Measurements from ENCODE around the gene PLTP. TPM values are rescaled to one million over a fixed set of nuclear protein-coding genes. Genes with fewer than 3 reads are reported as not detected.
A peak's percentile ranks its signal among the peaks of the same experiment; 100 is the strongest.

The PLTP gene
- total RNA-seq (under 1 TPM in 4 of 5 experiments, not detected in 1; 0.31 to 0.44 (median 0.37) TPM), polyA plus RNA-seq (not detected), total RNA-seq (not detected)

- H3K4me1 Mint-ChIP-seq = peaks cover 0 to 21% (median 16%) of the 10 kb centered on the region in 7 donors
- no peaks in the 10 kb centered on the region for H3K36me3 Mint-ChIP-seq
- H3K9me3 Mint-ChIP-seq = no peaks in the 10 kb centered on the region
- ChIA-PET POLR2A (interaction anchor here (0.6 to 3.2 kb wide), 2 partner anchors 22 kb away, joined by 3 to 18 read pairs; partner anchors contain the start of gene PCIF1), CTCF (no interaction called here)
- Histone ChIP-seq H3K4me3 (ENCODE audit: low read length) (peak within 1 kb of the TSS; percentile 76), H3K27me3 (ENCODE audit: control insufficient read depth in 2 of 2, insufficient read depth in 2 of 2, low read length in 2 of 2) (no peaks in the 10 kb centered on the region), H3K36me3 (ENCODE audit: control insufficient read depth in 2 of 3, insufficient read depth in 3 of 3, low read length in 3 of 3) (no peaks in the 10 kb centered on the region), H3K27ac (ENCODE audit: low read depth, low read length) (peak within 1 kb of the TSS; percentile 2), H3K9me3 (ENCODE audit: control insufficient read depth in 2 of 3, low read length in 3 of 3) (no peaks in the 10 kb centered on the region), H3K4me1 (ENCODE audit: control insufficient read depth in 2 of 2, insufficient read depth in 2 of 2, low read length in 2 of 2) (peaks cover 13 to 17% of the 10 kb centered on the region in 2 donors)
- ATAC-seq (peak; percentile 15), DNase-seq (peak in 7 of 9 donors; percentile 16 to 40 (median 32))
- intact Hi-C loops (cut with micrococcal nuclease) = loop anchor here (1.0 to 2.0 kb wide), 5 partner anchors 22 to 61 kb away; partner anchors contain the start of genes ACOT8 (in 1 of the 2), PCIF1 (in 1 of the 2), ZNF335 (in 1 of the 2) and ZSWIM1 (in 1 of the 2)
- peaks cover 15 to 24% (median 18%) of the 10 kb centered on the region in 5 donors for H3K27me3 Mint-ChIP-seq
- peak within 1 kb of the TSS in 4 of 9 donors; percentile 25 to 46 (median 41) for H3K27ac Mint-ChIP-seq
- H3K4me3 Mint-ChIP-seq = peak within 1 kb of the TSS; percentile 59 to 84 (median 80)
These were observed at the start of gene PLTP for GRCh38 chr20:45911486-45912343. Gene PLTP, minus strand, starts transcription at chr20:45912155. Its CDS starts 703 bp downstream, at chr20:45911452.

DNA sequence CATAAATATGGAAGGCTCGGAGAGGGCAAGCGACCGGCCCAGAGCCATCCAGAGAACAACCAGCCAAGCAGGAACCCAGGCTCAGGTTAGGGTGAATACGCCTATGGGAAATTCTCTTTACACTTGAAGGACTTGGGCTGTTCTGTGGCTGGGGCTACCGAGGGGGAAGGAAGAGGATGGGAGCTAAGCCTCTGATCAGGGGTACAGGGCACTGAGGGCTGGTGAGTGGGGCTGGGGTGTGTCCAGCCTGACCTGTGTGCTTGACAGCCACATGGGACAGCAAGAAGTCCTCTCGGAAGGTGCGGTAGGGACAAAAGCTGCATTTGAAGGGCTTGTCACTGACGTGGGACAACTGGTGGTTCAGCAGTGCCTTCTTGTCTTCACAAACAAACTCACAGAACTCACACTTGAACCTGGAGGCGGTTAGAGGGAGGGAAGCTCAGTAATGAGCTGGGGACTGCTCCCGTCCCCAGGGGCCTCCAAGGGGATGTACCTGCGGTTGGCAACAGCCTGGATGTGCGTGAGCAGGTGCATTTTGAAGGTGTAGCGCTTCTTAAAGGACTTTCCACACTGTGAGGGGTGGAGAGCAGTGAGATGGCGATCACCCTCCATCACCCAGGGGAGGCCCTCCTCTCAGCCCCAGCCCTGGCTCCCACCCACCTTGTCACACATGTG lies 48.1 kb upstream of the PLTP start:
- peaks cover 0 to 4% (median 0%) of the 10 kb centered on the region in 3 experiments for H3K9me3 ChIP-seq (ENCODE audit: control insufficient read depth in 2 of 3, low read length in 3 of 3)
- intact Hi-C loops (cut with micrococcal nuclease) = no loop called here
- Mint-ChIP-seq H3K27me3 (no peaks in the 10 kb centered on the region), H3K9me3 (no peaks in the 10 kb centered on the region), H3K27ac (no peak overlapping the region), H3K36me3 (peaks cover 5 to 53% (median 24%) of the 10 kb centered on the region in 5 donors), H3K4me3 (no peak overlapping the region), H3K4me1 (peaks cover 0 to 3% (median 0%) of the 10 kb centered on the region in 7 donors)
- H3K4me3 ChIP-seq (ENCODE audit: low read length) = no peak overlapping the region
- ATAC-seq (no peak), DNase-seq (no peak)
- no peaks in the 10 kb centered on the region for H3K4me1 ChIP-seq (ENCODE audit: control insufficient read depth in 2 of 2, insufficient read depth in 2 of 2, low read length in 2 of 2)
- ChIA-PET CTCF (interaction anchor here (1.5 to 2.9 kb wide), 2 partner anchors 10 to 26 kb away, joined by 5 to 19 read pairs; no protein-coding TSS in a partner anchor), POLR2A (interaction anchor here (0.8 to 3.8 kb wide), 3 partner anchors 10 to 26 kb away, joined by 4 to 24 read pairs (median 14); partner anchors contain the start of gene PCIF1)
- H3K36me3 ChIP-seq (ENCODE audit: control insufficient read depth in 2 of 3, insufficient read depth in 3 of 3, low read length in 3 of 3) = peaks cover 12 to 89% (median 21%) of the 10 kb centered on the region in 3 experiments
- no peak overlapping the region for H3K27ac ChIP-seq (ENCODE audit: low read depth, low read length)
- no peaks in the 10 kb centered on the region for H3K27me3 ChIP-seq (ENCODE audit: control insufficient read depth in 2 of 2, insufficient read depth in 2 of 2, low read length in 2 of 2)

DNA sequence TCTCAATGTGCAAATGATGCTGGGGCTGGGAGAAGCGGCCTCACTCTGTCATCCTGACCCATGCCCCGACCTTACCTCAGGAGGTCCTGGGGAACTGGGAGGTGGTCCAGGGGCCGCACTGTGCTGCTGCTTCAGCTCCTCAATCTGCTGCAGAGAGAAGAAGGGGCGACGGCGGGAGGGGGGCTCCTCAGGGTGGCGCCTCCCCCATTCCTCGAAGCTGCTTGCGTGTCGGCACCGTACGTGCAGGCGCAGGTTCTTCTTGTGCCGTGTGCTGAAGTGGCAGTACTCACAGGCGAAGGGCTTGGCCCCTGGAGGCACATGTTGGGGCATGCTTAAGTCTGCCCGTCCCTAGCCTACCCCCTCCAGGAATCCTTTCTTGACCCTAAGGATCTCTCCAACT lies 47.2 kb upstream of the PLTP start:
- ChIA-PET CTCF (interaction anchor here (1.0 kb wide), 1 partner anchor 10 kb away, joined by 3 read pairs; no protein-coding TSS in a partner anchor), POLR2A (interaction anchor here (2.6 to 3.1 kb wide), 2 partner anchors 11 to 25 kb away, joined by 9 to 14 read pairs; partner anchors contain the start of genes PCIF1 and ZNF335)
- Mint-ChIP-seq H3K4me3 (no peak overlapping the region), H3K27me3 (no peaks in the 10 kb centered on the region), H3K36me3 (peaks cover 5 to 53% (median 22%) of the 10 kb centered on the region in 5 donors), H3K4me1 (peaks cover 0 to 3% (median 0%) of the 10 kb centered on the region in 7 donors), H3K27ac (no peak overlapping the region), H3K9me3 (no peaks in the 10 kb centered on the region)
- Histone ChIP-seq H3K9me3 (ENCODE audit: control insufficient read depth in 2 of 3, low read length in 3 of 3) (peaks cover 0 to 4% (median 0%) of the 10 kb centered on the region in 3 experiments), H3K27ac (ENCODE audit: low read depth, low read length) (no peak overlapping the region), H3K4me3 (ENCODE audit: low read length) (no peak overlapping the region), H3K4me1 (ENCODE audit: control insufficient read depth in 2 of 2, insufficient read depth in 2 of 2, low read length in 2 of 2) (no peaks in the 10 kb centered on the region), H3K27me3 (ENCODE audit: control insufficient read depth in 2 of 2, insufficient read depth in 2 of 2, low read length in 2 of 2) (no peaks in the 10 kb centered on the region), H3K36me3 (ENCODE audit: control insufficient read depth in 2 of 3, insufficient read depth in 3 of 3, low read length in 3 of 3) (peaks cover 12 to 81% (median 21%) of the 10 kb centered on the region in 3 experiments)
- DNase-seq (no peak), ATAC-seq (no peak)
- intact Hi-C loops (cut with micrococcal nuclease) = no loop called here

- H3K36me3 Mint-ChIP-seq = peaks cover 5 to 50% (median 24%) of the 10 kb centered on the region in 5 donors
- H3K27ac ChIP-seq (ENCODE audit: low read depth, low read length) = no peak overlapping the region
- CTCF ChIA-PET = interaction anchor here (0.5 to 1.4 kb wide), 5 partner anchors 10 to 473 kb away, joined by 3 to 8 read pairs (median 3); no protein-coding TSS in a partner anchor
- peaks cover 0 to 3% (median 0%) of the 10 kb centered on the region in 7 donors for H3K4me1 Mint-ChIP-seq
- H3K36me3 ChIP-seq (ENCODE audit: control insufficient read depth in 2 of 3, insufficient read depth in 3 of 3, low read length in 3 of 3) = peaks cover 12 to 81% (median 21%) of the 10 kb centered on the region in 3 experiments
- no peak overlapping the region for H3K4me3 ChIP-seq (ENCODE audit: low read length)
- intact Hi-C loops (cut with micrococcal nuclease) = no loop called here
- POLR2A ChIA-PET = interaction anchor here (0.8 to 3.1 kb wide), 3 partner anchors 10 to 24 kb away, joined by 4 to 14 read pairs (median 9); partner anchors contain the start of genes PCIF1 and ZNF335
- no peaks in the 10 kb centered on the region for H3K27me3 ChIP-seq (ENCODE audit: control insufficient read depth in 2 of 2, insufficient read depth in 2 of 2, low read length in 2 of 2)
- DNase-seq (no peak), ATAC-seq (no peak)
- no peaks in the 10 kb centered on the region for H3K27me3 Mint-ChIP-seq
- H3K9me3 Mint-ChIP-seq = no peaks in the 10 kb centered on the region
- H3K27ac Mint-ChIP-seq = no peak overlapping the region
- no peak overlapping the region for H3K4me3 Mint-ChIP-seq
- H3K9me3 ChIP-seq (ENCODE audit: control insufficient read depth in 2 of 3, low read length in 3 of 3) = peaks cover 0 to 4% (median 0%) of the 10 kb centered on the region in 3 experiments
- H3K4me1 ChIP-seq (ENCODE audit: control insufficient read depth in 2 of 2, insufficient read depth in 2 of 2, low read length in 2 of 2) = no peaks in the 10 kb centered on the region
These were observed 46.6 kb upstream of the PLTP start for GRCh38 chr20:45958593-45958992.

- no peaks in the 10 kb centered on the region for H3K27me3 ChIP-seq (ENCODE audit: control insufficient read depth in 2 of 2, insufficient read depth in 2 of 2, low read length in 2 of 2)
- Mint-ChIP-seq H3K4me3 (no peak overlapping the region), H3K36me3 (peaks cover 5 to 43% (median 19%) of the 10 kb centered on the region in 5 donors), H3K9me3 (no peaks in the 10 kb centered on the region), H3K27me3 (no peaks in the 10 kb centered on the region), H3K27ac (peak overlapping the region in 3 of 9 donors; percentile 19 to 62 (median 53)), H3K4me1 (peaks cover 0 to under 1% (median 0%) of the 10 kb centered on the region in 7 donors)
- no peaks in the 10 kb centered on the region for H3K4me1 ChIP-seq (ENCODE audit: control insufficient read depth in 2 of 2, insufficient read depth in 2 of 2, low read length in 2 of 2)
- peaks cover 0 to 4% (median 0%) of the 10 kb centered on the region in 3 experiments for H3K9me3 ChIP-seq (ENCODE audit: control insufficient read depth in 2 of 3, low read length in 3 of 3)
- H3K36me3 ChIP-seq (ENCODE audit: control insufficient read depth in 2 of 3, insufficient read depth in 3 of 3, low read length in 3 of 3) = peaks cover 16 to 83% (median 21%) of the 10 kb centered on the region in 3 experiments
- intact Hi-C loops (cut with micrococcal nuclease) = no loop called here
- POLR2A ChIA-PET = interaction anchor here (2.6 to 3.1 kb wide), 2 partner anchors 13 to 23 kb away, joined by 9 to 14 read pairs; partner anchors contain the start of genes PCIF1 and ZNF335
- H3K27ac ChIP-seq (ENCODE audit: low read depth, low read length) = no peak overlapping the region
- DNase-seq (no peak), ATAC-seq (no peak)
- no peak overlapping the region for H3K4me3 ChIP-seq (ENCODE audit: low read length)
- CTCF ChIA-PET = interaction anchor here (0.6 to 1.4 kb wide), 3 partner anchors 11 to 1879 kb away, joined by 3 to 8 read pairs (median 3); no protein-coding TSS in a partner anchor
These were observed 45.3 kb upstream of the PLTP start for GRCh38 chr20:45957021-45957941.
